WTC11 (cell line): ENCODE data around the gene ADGRL3. TPM values are rescaled to one million over a fixed set of nuclear protein-coding genes. Genes with fewer than 3 reads are reported as not detected.
A peak's percentile ranks its signal among the peaks of the same experiment; 100 is the strongest.
"Not testable (repeated sequence)": the region's sequence is repeated elsewhere in the genome, so short reads cannot be mapped to it uniquely, and the experiment has no call there.

Source experiments
- ATAC-seq: fragments of 200-7000 bp; cut with Tn5 transposase; 2 replicates; pipeline ENCODE4 v1.10.0; 2021; ENCODE audit warnings: mild to moderate bottlenecking, moderate library complexity
- CTCF ChIA-PET: fragments of 300-600 bp; sonication (Branson Sonifier 250); formaldehyde crosslinking; loops from one replicate; lab custom pipeline; 2021; ENCODE audit warnings: antibody characterized with exemption; lab: Charles Lee
- POLR2A ChIA-PET: fragments of 350-600 bp; sonication (Branson Sonifier 250); formaldehyde crosslinking; loops from one replicate; lab custom pipeline; 2021; ENCODE audit warnings: antibody characterized with exemption; lab: Charles Lee
- DNase-seq: peaks from one replicate; pipeline ENCODE4 v3.0.0; 2021; ENCODE audit warnings: low spot score
- H3K27ac Mint-ChIP-seq: 2 replicates; pipeline ENCODE4 v1.8.0; 2021; ENCODE audit warnings: mixed read lengths
- H3K27me3 Mint-ChIP-seq: 2 replicates; pipeline ENCODE4 v1.8.0; 2021; ENCODE audit warnings: low read depth, mild to moderate bottlenecking, moderate library complexity, mixed read lengths
- H3K36me3 Mint-ChIP-seq: 2 replicates; pipeline ENCODE4 v1.8.0; 2021; ENCODE audit warnings: mixed read lengths
- H3K4me1 Mint-ChIP-seq: 2 replicates; pipeline ENCODE4 v1.8.0; 2022; ENCODE audit warnings: mixed read lengths
- H3K4me3 Mint-ChIP-seq: 2 replicates; pipeline ENCODE4 v1.8.0; 2021; ENCODE audit warnings: mild to moderate bottlenecking, moderate library complexity, mixed read lengths
- H3K9me3 Mint-ChIP-seq: 2 replicates; pipeline ENCODE4 v1.8.0; 2021; ENCODE audit warnings: mixed read lengths
- CREM ChIP-seq: sonication (generic); formaldehyde crosslinking; IDR thresholded peaks from 2 replicates; pipeline ENCODE4 v1.8.1; 2022; ENCODE audit warnings: mild to moderate bottlenecking, missing genetic modification reagents, moderate library complexity
- FOXK1 ChIP-seq: sonication (generic); formaldehyde crosslinking; IDR thresholded peaks from 2 replicates; pipeline ENCODE4 v1.8.0; 2022; ENCODE audit warnings: mild to moderate bottlenecking, moderate library complexity, missing genetic modification reagents
- GABPB1 ChIP-seq: sonication (generic); formaldehyde crosslinking; IDR thresholded peaks from 2 replicates; pipeline ENCODE4 v1.8.1; 2023; ENCODE audit warnings: mild to moderate bottlenecking, missing genetic modification reagents
- HMGA2 ChIP-seq: fragments of 250-450 bp; sonication (Bioruptor Pico); IDR thresholded peaks from 2 replicates; pipeline ENCODE4 v1.4.0; 2021; ENCODE audit warnings: mild to moderate bottlenecking, moderate library complexity
- KAT7 ChIP-seq: sonication (generic); formaldehyde crosslinking; IDR thresholded peaks from 2 replicates; pipeline ENCODE4 v1.8.1; 2023; ENCODE audit warnings: missing genetic modification reagents, mild to moderate bottlenecking, borderline replicate concordance
- RELA ChIP-seq: sonication (generic); formaldehyde crosslinking; IDR thresholded peaks from 2 replicates; pipeline ENCODE4 v1.8.1; 2022; ENCODE audit warnings: missing genetic modification reagents, mild to moderate bottlenecking, borderline replicate concordance
- SOX15 ChIP-seq: fragments of 250-450 bp; sonication (Bioruptor Pico); IDR thresholded peaks from 2 replicates; pipeline ENCODE4 v1.9.0; 2021; ENCODE audit warnings: mild to moderate bottlenecking
- TCF7 ChIP-seq: sonication (generic); formaldehyde crosslinking; IDR thresholded peaks from 2 replicates; pipeline ENCODE4 v1.8.0; 2022; ENCODE audit warnings: mild to moderate bottlenecking, low read depth, missing genetic modification reagents, moderate library complexity
- total RNA-seq: library from RNA; stranded (reverse); gene quantifications from 3 replicates; pipeline ENCODE4 v1.2.3, GENCODE V29; 2021
- TF ChIP-seq, protein P1 (sequence below): sonication (generic); formaldehyde crosslinking; IDR thresholded peaks from 2 replicates; pipeline ENCODE4 v1.8.0; 2023; ENCODE audit warnings: missing genetic modification reagents, mild to moderate bottlenecking, borderline replicate concordance
- TF ChIP-seq, protein P2 (sequence below): fragments of 250-450 bp; sonication (Bioruptor Pico); IDR thresholded peaks from 2 replicates; pipeline ENCODE4 v1.9.0; 2021; ENCODE audit warnings: moderate library complexity, mild to moderate bottlenecking, inconsistent platforms, borderline replicate concordance
- TF ChIP-seq, protein P3 (sequence below): sonication (generic); formaldehyde crosslinking; IDR thresholded peaks from 2 replicates; pipeline ENCODE4 v1.8.1; 2023; ENCODE audit warnings: mild to moderate bottlenecking, missing genetic modification reagents
- TF ChIP-seq, protein P4 (sequence below): sonication (generic); formaldehyde crosslinking; IDR thresholded peaks from 2 replicates; pipeline ENCODE4 v1.8.1; 2022; ENCODE audit warnings: low read depth, mild to moderate bottlenecking, moderate library complexity, missing genetic modification reagents, borderline replicate concordance
- TF ChIP-seq, protein P5 (sequence below): sonication (generic); formaldehyde crosslinking; IDR thresholded peaks from 2 replicates; pipeline ENCODE4 v1.8.0; 2023; ENCODE audit warnings: missing genetic modification reagents
- TF ChIP-seq, protein P6 (sequence below): sonication (generic); formaldehyde crosslinking; IDR thresholded peaks from 2 replicates; pipeline ENCODE4 v1.8.1; 2023; ENCODE audit warnings: mild to moderate bottlenecking, moderate library complexity, missing genetic modification reagents
- TF ChIP-seq, protein P7 (sequence below): sonication (generic); formaldehyde crosslinking; IDR thresholded peaks from 2 replicates; pipeline ENCODE4 v1.8.1; 2023; ENCODE audit warnings: mild to moderate bottlenecking, missing genetic modification reagents
- TF ChIP-seq, protein P8 (sequence below): sonication (generic); formaldehyde crosslinking; IDR thresholded peaks from 2 replicates; pipeline ENCODE4 v1.8.0; 2022; ENCODE audit warnings: mild to moderate bottlenecking, missing genetic modification reagents

Gene ADGRL3
- total RNA-seq, 1 experiment from 2014 or later: 8.7 TPM

DNA sequence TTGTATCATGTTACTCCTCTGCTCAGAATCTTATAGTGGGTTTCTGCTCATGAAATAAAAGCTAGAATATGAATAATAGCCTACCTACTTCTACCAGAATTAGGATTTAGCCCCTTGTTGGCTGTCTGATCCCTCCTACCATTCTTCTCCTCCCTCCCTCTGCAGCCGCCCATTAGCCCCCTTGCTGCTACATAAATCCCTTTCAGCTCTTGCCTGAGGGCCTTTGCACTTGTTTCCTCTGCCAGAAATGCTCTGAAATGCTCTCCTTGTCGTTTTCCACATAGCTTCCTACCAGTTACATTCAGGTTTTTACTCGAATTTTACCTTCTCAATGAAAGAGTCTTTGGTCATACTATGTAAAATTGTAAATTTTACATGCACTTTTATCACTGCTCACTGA lies 159.2 kb downstream of the ADGRL3 start:
- no peaks in the 10 kb centered on the region; the same call in 1 of the 2 replicates for H3K27me3 Mint-ChIP-seq
- H3K9me3 Mint-ChIP-seq: peaks cover 7% of the 10 kb centered on the region
- H3K4me1 Mint-ChIP-seq: peaks cover 20% of the 10 kb centered on the region
- CTCF ChIA-PET: no interaction called here
- TF ChIP-seq, protein P1, sequence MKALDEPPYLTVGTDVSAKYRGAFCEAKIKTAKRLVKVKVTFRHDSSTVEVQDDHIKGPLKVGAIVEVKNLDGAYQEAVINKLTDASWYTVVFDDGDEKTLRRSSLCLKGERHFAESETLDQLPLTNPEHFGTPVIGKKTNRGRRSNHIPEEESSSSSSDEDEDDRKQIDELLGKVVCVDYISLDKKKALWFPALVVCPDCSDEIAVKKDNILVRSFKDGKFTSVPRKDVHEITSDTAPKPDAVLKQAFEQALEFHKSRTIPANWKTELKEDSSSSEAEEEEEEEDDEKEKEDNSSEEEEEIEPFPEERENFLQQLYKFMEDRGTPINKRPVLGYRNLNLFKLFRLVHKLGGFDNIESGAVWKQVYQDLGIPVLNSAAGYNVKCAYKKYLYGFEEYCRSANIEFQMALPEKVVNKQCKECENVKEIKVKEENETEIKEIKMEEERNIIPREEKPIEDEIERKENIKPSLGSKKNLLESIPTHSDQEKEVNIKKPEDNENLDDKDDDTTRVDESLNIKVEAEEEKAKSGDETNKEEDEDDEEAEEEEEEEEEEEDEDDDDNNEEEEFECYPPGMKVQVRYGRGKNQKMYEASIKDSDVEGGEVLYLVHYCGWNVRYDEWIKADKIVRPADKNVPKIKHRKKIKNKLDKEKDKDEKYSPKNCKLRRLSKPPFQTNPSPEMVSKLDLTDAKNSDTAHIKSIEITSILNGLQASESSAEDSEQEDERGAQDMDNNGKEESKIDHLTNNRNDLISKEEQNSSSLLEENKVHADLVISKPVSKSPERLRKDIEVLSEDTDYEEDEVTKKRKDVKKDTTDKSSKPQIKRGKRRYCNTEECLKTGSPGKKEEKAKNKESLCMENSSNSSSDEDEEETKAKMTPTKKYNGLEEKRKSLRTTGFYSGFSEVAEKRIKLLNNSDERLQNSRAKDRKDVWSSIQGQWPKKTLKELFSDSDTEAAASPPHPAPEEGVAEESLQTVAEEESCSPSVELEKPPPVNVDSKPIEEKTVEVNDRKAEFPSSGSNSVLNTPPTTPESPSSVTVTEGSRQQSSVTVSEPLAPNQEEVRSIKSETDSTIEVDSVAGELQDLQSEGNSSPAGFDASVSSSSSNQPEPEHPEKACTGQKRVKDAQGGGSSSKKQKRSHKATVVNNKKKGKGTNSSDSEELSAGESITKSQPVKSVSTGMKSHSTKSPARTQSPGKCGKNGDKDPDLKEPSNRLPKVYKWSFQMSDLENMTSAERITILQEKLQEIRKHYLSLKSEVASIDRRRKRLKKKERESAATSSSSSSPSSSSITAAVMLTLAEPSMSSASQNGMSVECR (CRISPR knock-in tag): no peak
- TF ChIP-seq FOXK1 (CRISPR knock-in tag): no peak
- TF ChIP-seq, protein P2, sequence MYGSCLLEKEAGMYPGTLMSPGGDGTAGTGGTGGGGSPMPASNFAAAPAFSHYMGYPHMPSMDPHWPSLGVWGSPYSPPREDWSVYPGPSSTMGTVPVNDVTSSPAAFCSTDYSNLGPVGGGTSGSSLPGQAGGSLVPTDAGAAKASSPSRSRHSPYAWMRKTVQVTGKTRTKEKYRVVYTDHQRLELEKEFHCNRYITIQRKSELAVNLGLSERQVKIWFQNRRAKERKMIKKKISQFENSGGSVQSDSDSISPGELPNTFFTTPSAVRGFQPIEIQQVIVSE (CRISPR knock-in tag): no peak
- TF ChIP-seq KAT7 (CRISPR knock-in tag): no peak
- TF ChIP-seq GABPB1 (CRISPR knock-in tag): no peak
- no peak for TF ChIP-seq CREM (CRISPR knock-in tag)
- H3K36me3 Mint-ChIP-seq: peaks cover 5% of the 10 kb centered on the region; the same call in 1 of the 2 replicates
- H3K27ac Mint-ChIP-seq: peak overlapping the region; percentile 82
- POLR2A ChIA-PET: interaction anchor here (1.1 kb wide), 1 partner anchor 22 kb away, joined by 3 read pairs; no protein-coding TSS in a partner anchor
- peak overlapping the region; percentile 33; the same call in 1 of the 2 replicates for H3K4me3 Mint-ChIP-seq
- DNase-seq (no peak), ATAC-seq (peak; percentile 85)

DNA sequence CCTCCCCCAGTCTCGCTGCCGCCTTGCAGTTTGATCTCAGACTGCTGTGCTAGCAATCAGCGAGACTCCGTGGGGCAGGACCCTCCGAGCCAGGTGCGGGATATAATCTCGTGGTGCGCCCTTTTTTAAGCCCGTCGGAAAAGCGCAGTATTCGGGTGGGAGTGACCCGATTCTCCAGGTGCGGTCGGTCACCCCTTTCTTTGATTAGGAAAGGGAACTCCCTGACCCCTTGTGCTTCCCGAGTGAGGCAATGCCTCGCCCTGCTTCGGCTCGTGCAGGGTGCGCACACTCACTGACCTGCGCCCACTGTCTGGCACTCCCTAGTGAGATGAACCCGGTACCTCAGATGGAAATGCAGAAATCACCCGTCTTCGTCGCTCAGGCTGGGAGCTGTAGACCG lies 172.7 kb downstream of the ADGRL3 start:
- Mint-ChIP-seq H3K27ac (peak overlapping the region; percentile 60; the same call in 1 of the 2 replicates), H3K4me1 (peaks cover 36% of the 10 kb centered on the region), H3K4me3 (peak overlapping the region; percentile 45), H3K9me3 (peaks cover 26% of the 10 kb centered on the region), H3K36me3 (peaks cover 30% of the 10 kb centered on the region)
- peak; percentile 17 for DNase-seq
- ATAC-seq, POLR2A ChIA-PET, H3K27me3 Mint-ChIP-seq, CTCF ChIA-PET: not testable (repeated sequence)

DNA sequence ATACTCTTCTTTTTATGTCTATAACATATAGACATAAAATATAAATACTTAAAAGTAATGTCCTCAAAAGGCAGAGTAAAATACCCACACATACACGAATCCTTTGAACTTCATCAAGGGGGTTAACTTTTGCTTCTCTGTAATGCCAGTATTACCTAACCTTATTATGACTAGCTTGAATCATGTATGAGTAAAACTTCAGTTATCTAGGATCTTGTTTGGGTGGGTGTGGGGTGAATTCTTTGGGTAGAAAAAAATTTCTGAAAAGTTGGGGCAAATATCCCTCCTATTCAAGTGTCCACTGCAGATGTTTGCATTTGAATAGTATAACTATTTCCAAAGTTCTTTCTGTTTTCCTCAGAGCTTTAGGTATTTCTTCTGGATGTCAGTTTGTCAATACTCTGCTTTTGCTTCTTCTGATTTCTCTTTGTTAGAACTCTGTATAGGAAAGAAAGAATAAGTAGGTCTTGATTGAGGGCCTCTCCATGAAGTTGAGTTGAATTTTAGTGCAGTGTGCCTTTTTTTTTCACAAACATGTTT lies 173.8 kb downstream of the ADGRL3 start:
- Mint-ChIP-seq H3K4me3 (peak overlapping the region; percentile 46; the same call in 1 of the 2 replicates), H3K4me1 (peaks cover 38% of the 10 kb centered on the region), H3K9me3 (peaks cover 27% of the 10 kb centered on the region)
- POLR2A ChIA-PET: interaction anchor here (0.6 kb wide), 1 partner anchor 1537 kb away, joined by 3 read pairs; no protein-coding TSS in a partner anchor
- TF ChIP-seq RELA (CRISPR knock-in tag) (no peak), TCF7 (CRISPR knock-in tag) (no peak), SOX15 (no peak), HMGA2 (CRISPR knock-in tag) (no peak), GABPB1 (CRISPR knock-in tag) (no peak)
- TF ChIP-seq, protein P3, sequence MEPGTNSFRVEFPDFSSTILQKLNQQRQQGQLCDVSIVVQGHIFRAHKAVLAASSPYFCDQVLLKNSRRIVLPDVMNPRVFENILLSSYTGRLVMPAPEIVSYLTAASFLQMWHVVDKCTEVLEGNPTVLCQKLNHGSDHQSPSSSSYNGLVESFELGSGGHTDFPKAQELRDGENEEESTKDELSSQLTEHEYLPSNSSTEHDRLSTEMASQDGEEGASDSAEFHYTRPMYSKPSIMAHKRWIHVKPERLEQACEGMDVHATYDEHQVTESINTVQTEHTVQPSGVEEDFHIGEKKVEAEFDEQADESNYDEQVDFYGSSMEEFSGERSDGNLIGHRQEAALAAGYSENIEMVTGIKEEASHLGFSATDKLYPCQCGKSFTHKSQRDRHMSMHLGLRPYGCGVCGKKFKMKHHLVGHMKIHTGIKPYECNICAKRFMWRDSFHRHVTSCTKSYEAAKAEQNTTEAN (CRISPR knock-in tag): no peak
- TF ChIP-seq, protein P4, sequence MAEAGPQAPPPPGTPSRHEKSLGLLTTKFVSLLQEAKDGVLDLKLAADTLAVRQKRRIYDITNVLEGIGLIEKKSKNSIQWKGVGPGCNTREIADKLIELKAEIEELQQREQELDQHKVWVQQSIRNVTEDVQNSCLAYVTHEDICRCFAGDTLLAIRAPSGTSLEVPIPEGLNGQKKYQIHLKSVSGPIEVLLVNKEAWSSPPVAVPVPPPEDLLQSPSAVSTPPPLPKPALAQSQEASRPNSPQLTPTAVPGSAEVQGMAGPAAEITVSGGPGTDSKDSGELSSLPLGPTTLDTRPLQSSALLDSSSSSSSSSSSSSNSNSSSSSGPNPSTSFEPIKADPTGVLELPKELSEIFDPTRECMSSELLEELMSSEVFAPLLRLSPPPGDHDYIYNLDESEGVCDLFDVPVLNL: no peak
- TF ChIP-seq, protein P5, sequence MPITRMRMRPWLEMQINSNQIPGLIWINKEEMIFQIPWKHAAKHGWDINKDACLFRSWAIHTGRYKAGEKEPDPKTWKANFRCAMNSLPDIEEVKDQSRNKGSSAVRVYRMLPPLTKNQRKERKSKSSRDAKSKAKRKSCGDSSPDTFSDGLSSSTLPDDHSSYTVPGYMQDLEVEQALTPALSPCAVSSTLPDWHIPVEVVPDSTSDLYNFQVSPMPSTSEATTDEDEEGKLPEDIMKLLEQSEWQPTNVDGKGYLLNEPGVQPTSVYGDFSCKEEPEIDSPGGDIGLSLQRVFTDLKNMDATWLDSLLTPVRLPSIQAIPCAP: no peak
- TF ChIP-seq, protein P6, sequence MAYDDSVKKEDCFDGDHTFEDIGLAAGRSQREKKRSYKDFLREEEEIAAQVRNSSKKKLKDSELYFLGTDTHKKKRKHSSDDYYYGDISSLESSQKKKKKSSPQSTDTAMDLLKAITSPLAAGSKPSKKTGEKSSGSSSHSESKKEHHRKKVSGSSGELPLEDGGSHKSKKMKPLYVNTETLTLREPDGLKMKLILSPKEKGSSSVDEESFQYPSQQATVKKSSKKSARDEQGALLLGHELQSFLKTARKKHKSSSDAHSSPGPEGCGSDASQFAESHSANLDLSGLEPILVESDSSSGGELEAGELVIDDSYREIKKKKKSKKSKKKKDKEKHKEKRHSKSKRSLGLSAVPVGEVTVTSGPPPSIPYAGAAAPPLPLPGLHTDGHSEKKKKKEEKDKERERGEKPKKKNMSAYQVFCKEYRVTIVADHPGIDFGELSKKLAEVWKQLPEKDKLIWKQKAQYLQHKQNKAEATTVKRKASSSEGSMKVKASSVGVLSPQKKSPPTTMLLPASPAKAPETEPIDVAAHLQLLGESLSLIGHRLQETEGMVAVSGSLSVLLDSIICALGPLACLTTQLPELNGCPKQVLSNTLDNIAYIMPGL: no peak
- TF ChIP-seq, protein P7, sequence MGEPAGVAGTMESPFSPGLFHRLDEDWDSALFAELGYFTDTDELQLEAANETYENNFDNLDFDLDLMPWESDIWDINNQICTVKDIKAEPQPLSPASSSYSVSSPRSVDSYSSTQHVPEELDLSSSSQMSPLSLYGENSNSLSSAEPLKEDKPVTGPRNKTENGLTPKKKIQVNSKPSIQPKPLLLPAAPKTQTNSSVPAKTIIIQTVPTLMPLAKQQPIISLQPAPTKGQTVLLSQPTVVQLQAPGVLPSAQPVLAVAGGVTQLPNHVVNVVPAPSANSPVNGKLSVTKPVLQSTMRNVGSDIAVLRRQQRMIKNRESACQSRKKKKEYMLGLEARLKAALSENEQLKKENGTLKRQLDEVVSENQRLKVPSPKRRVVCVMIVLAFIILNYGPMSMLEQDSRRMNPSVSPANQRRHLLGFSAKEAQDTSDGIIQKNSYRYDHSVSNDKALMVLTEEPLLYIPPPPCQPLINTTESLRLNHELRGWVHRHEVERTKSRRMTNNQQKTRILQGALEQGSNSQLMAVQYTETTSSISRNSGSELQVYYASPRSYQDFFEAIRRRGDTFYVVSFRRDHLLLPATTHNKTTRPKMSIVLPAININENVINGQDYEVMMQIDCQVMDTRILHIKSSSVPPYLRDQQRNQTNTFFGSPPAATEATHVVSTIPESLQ (CRISPR knock-in tag): no peak
- TF ChIP-seq, protein P8, sequence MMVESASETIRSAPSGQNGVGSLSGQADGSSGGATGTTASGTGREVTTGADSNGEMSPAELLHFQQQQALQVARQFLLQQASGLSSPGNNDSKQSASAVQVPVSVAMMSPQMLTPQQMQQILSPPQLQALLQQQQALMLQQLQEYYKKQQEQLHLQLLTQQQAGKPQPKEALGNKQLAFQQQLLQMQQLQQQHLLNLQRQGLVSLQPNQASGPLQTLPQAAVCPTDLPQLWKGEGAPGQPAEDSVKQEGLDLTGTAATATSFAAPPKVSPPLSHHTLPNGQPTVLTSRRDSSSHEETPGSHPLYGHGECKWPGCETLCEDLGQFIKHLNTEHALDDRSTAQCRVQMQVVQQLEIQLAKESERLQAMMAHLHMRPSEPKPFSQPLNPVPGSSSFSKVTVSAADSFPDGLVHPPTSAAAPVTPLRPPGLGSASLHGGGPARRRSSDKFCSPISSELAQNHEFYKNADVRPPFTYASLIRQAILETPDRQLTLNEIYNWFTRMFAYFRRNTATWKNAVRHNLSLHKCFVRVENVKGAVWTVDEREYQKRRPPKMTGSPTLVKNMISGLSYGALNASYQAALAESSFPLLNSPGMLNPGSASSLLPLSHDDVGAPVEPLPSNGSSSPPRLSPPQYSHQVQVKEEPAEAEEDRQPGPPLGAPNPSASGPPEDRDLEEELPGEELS (CRISPR knock-in tag): no peak
- TF ChIP-seq, all 79 proteins: peak for 0
- Mint-ChIP-seq H3K36me3 (peaks cover 24% of the 10 kb centered on the region), H3K27ac (peak overlapping the region; percentile 98), H3K27me3 (no peaks in the 10 kb centered on the region)
- DNase-seq (no peak), ATAC-seq (no peak)
- CTCF ChIA-PET: no interaction called here
